HEK293 (cell line): ENCODE results near the gene MPO.

ENCODE experiments used
- CTCF ChIA-PET: fragments of 350-600 bp; formaldehyde crosslinking; extraction: SDS; loops from one replicate; lab custom pipeline; 2021; ENCODE audit warnings: antibody characterized with exemption; lab: Yijun Ruan, JAX
- POLR2A ChIA-PET: fragments of 300-600 bp; formaldehyde crosslinking; extraction: SDS; loops from one replicate; lab custom pipeline; 2020; ENCODE audit warnings: antibody characterized with exemption, inconsistent platforms; lab: Yijun Ruan, JAX
- H3K27ac ChIP-seq: fragments of 200-500 bp; sonication (Bioruptor generic); 2 replicates; pipeline ENCODE4 v1.5.1; 2014; ENCODE audit warnings: low read depth, low read length, control low read depth, inconsistent platforms; ENCODE audit errors: extremely low read depth
- H3K36me3 ChIP-seq, 2 experiments: fragments of 200-500 bp in 1 of 2; sonication (Bioruptor generic) in 1 of 2; 1 replicate in 1 of 2; 2 replicates in 1 of 2; pipeline ENCODE4 v1.5.1; 2014 to 2017; ENCODE audit warnings: inconsistent platforms in 2 of 2, low read length in 2 of 2; ENCODE audit not compliant: control insufficient read depth in 2 of 2, insufficient read depth in 1 of 2
- H3K4me1 ChIP-seq: fragments of 200-500 bp; sonication (Bioruptor generic); 2 replicates; pipeline ENCODE4 v1.5.1; 2014; ENCODE audit warnings: mild to moderate bottlenecking, low read length, inconsistent platforms; ENCODE audit not compliant: control insufficient read depth, insufficient read depth
- H3K4me3 ChIP-seq: 2 replicates; pipeline ENCODE4 v1.5.1; 2011; ENCODE audit warnings: low read depth, mild to moderate bottlenecking, control low read depth, low read length, moderate library complexity
- H3K9me3 ChIP-seq: fragments of 200-500 bp; sonication (Bioruptor generic); 2 replicates; pipeline ENCODE4 v1.5.1; 2014; ENCODE audit warnings: low read depth, low read length, inconsistent platforms; ENCODE audit not compliant: control insufficient read depth, insufficient read depth
- BCL6B ChIP-seq: fragments of 450-650 bp; formaldehyde crosslinking; IDR thresholded peaks from 2 replicates; pipeline ENCODE4 v1.5.1; 2017; ENCODE audit warnings: missing biosample characterization, missing genetic modification characterization
- MZF1 ChIP-seq: fragments of 450-650 bp; formaldehyde crosslinking; IDR thresholded peaks from 2 replicates; pipeline ENCODE4 v1.5.1; 2017; ENCODE audit warnings: missing biosample characterization, missing genetic modification characterization, borderline replicate concordance
- SCRT2 ChIP-seq: fragments of 450-650 bp; formaldehyde crosslinking; IDR thresholded peaks from 2 replicates; pipeline ENCODE4 v1.5.1; 2016; ENCODE audit warnings: missing biosample characterization, missing genetic modification characterization
- TRIM28 ChIP-seq: IDR thresholded peaks from 2 replicates; pipeline ENCODE4 v1.6.1; 2011; ENCODE audit warnings: low read length, control low read depth, borderline replicate concordance
- ZBTB6 ChIP-seq: fragments of 450-650 bp; formaldehyde crosslinking; IDR thresholded peaks from 2 replicates; pipeline ENCODE4 v1.5.1; 2017; ENCODE audit warnings: missing biosample characterization, missing genetic modification characterization
- ZNF138 ChIP-seq: fragments of 450-650 bp; formaldehyde crosslinking; IDR thresholded peaks from 2 replicates; pipeline ENCODE4 v1.5.1; 2016; ENCODE audit warnings: missing biosample characterization, missing genetic modification characterization, borderline replicate concordance
- ZNF23 ChIP-seq: fragments of 450-650 bp; formaldehyde crosslinking; IDR thresholded peaks from 2 replicates; pipeline ENCODE4 v1.5.1; 2016; ENCODE audit warnings: missing biosample characterization, missing genetic modification characterization, borderline replicate concordance
- ZNF324 ChIP-seq: fragments of 450-650 bp; formaldehyde crosslinking; IDR thresholded peaks from 2 replicates; pipeline ENCODE4 v1.5.1; 2016; ENCODE audit warnings: missing biosample characterization, missing genetic modification characterization
- ZNF341 ChIP-seq: fragments of 450-650 bp; formaldehyde crosslinking; IDR thresholded peaks from 2 replicates; pipeline ENCODE4; 2016; ENCODE audit warnings: low read depth, missing biosample characterization, missing genetic modification characterization
- ZNF354C ChIP-seq: fragments of 450-650 bp; formaldehyde crosslinking; IDR thresholded peaks from 2 replicates; pipeline ENCODE4 v1.5.1; 2016; ENCODE audit warnings: missing biosample characterization, missing genetic modification characterization, low read depth, borderline replicate concordance
- ZNF558 ChIP-seq: fragments of 450-650 bp; formaldehyde crosslinking; IDR thresholded peaks from 2 replicates; pipeline ENCODE4 v1.5.1; 2016; ENCODE audit warnings: missing biosample characterization, missing genetic modification characterization
- ZNF585B ChIP-seq: fragments of 450-650 bp; formaldehyde crosslinking; IDR thresholded peaks from 2 replicates; pipeline ENCODE4 v1.5.1; 2016; ENCODE audit warnings: missing biosample characterization, missing genetic modification characterization
- ZNF596 ChIP-seq: fragments of 450-650 bp; IDR thresholded peaks from 2 replicates; pipeline ENCODE4 v1.5.0; 2018; ENCODE audit warnings: missing biosample characterization, mild to moderate bottlenecking, missing genetic modification characterization, moderate library complexity
- ZNF654 ChIP-seq: fragments of 450-650 bp; formaldehyde crosslinking; IDR thresholded peaks from 2 replicates; pipeline ENCODE4 v1.5.1; 2016; ENCODE audit warnings: low read depth, missing biosample characterization, missing genetic modification characterization
- ZNF768 ChIP-seq: fragments of 450-650 bp; formaldehyde crosslinking; IDR thresholded peaks from 2 replicates; pipeline ENCODE4 v1.5.1; 2018; ENCODE audit warnings: missing biosample characterization, mild to moderate bottlenecking, missing genetic modification characterization
- ZNF843 ChIP-seq: fragments of 450-650 bp; formaldehyde crosslinking; IDR thresholded peaks from 2 replicates; pipeline ENCODE4 v1.5.1; 2016; ENCODE audit warnings: missing biosample characterization, missing genetic modification characterization
- TF ChIP-seq, protein P1 (sequence below): fragments of 450-650 bp; formaldehyde crosslinking; IDR thresholded peaks from 2 replicates; pipeline ENCODE4 v1.5.1; 2016; ENCODE audit warnings: missing biosample characterization, missing genetic modification characterization, borderline replicate concordance
- TF ChIP-seq, protein P2 (sequence below): fragments of 450-650 bp; IDR thresholded peaks from 2 replicates; pipeline ENCODE4 v1.5.1; 2018; ENCODE audit warnings: missing biosample characterization, missing genetic modification characterization

Gene MPO

GRCh38 chr17:58319173-58320162 is 38.7 kb upstream of the MPO start (continued):
- TF ChIP-seq, protein P1, sequence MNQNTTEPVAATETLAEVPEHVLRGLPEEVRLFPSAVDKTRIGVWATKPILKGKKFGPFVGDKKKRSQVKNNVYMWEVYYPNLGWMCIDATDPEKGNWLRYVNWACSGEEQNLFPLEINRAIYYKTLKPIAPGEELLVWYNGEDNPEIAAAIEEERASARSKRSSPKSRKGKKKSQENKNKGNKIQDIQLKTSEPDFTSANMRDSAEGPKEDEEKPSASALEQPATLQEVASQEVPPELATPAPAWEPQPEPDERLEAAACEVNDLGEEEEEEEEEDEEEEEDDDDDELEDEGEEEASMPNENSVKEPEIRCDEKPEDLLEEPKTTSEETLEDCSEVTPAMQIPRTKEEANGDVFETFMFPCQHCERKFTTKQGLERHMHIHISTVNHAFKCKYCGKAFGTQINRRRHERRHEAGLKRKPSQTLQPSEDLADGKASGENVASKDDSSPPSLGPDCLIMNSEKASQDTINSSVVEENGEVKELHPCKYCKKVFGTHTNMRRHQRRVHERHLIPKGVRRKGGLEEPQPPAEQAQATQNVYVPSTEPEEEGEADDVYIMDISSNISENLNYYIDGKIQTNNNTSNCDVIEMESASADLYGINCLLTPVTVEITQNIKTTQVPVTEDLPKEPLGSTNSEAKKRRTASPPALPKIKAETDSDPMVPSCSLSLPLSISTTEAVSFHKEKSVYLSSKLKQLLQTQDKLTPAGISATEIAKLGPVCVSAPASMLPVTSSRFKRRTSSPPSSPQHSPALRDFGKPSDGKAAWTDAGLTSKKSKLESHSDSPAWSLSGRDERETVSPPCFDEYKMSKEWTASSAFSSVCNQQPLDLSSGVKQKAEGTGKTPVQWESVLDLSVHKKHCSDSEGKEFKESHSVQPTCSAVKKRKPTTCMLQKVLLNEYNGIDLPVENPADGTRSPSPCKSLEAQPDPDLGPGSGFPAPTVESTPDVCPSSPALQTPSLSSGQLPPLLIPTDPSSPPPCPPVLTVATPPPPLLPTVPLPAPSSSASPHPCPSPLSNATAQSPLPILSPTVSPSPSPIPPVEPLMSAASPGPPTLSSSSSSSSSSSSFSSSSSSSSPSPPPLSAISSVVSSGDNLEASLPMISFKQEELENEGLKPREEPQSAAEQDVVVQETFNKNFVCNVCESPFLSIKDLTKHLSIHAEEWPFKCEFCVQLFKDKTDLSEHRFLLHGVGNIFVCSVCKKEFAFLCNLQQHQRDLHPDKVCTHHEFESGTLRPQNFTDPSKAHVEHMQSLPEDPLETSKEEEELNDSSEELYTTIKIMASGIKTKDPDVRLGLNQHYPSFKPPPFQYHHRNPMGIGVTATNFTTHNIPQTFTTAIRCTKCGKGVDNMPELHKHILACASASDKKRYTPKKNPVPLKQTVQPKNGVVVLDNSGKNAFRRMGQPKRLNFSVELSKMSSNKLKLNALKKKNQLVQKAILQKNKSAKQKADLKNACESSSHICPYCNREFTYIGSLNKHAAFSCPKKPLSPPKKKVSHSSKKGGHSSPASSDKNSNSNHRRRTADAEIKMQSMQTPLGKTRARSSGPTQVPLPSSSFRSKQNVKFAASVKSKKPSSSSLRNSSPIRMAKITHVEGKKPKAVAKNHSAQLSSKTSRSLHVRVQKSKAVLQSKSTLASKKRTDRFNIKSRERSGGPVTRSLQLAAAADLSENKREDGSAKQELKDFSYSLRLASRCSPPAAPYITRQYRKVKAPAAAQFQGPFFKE: no peak
- TF ChIP-seq ZNF596 (tag by site-specific recombination): no peak

DNA sequence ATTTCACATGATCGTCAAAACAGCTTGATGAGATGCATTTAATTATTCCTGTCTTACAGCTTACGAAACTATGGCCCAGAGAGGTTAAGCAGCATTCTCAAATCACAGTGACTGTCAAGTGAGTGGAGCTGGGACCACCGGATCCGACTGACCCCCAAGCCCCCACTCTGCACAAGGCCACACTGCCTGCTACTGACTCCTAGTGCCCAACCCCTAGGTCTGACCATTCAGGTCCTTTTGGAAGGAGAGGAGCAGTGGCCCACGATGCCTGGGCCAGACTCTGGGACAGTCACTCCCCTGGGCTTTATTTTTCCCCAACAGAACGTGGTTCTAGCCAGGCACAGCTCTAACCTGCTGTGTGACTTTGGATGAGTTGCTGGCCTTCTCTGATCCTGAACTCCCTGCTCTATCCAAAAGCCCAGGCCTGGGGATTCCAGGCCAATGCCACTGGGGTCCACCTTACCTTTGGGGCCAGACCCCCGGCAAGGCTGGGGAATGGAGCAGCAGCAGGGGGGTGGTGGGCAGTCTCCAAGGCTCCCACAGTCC is 38.0 kb upstream of the MPO start:
- TF ChIP-seq ZNF768 (tag by site-specific recombination): peak; percentile 83; the same call in 1 of the 2 replicates
- TF ChIP-seq, protein P2, sequence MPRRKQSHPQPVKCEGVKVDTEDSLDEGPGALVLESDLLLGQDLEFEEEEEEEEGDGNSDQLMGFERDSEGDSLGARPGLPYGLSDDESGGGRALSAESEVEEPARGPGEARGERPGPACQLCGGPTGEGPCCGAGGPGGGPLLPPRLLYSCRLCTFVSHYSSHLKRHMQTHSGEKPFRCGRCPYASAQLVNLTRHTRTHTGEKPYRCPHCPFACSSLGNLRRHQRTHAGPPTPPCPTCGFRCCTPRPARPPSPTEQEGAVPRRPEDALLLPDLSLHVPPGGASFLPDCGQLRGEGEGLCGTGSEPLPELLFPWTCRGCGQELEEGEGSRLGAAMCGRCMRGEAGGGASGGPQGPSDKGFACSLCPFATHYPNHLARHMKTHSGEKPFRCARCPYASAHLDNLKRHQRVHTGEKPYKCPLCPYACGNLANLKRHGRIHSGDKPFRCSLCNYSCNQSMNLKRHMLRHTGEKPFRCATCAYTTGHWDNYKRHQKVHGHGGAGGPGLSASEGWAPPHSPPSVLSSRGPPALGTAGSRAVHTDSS (tag by site-specific recombination): no peak
- Histone ChIP-seq H3K9me3 (no peaks in the 10 kb centered on the region), H3K36me3 (no peaks in the 10 kb centered on the region), H3K4me3 (no peak overlapping the region), H3K4me1 (peaks cover 9% of the 10 kb centered on the region), H3K27ac (no peak overlapping the region)
- ChIA-PET CTCF (interaction anchor here (0.5 to 8.0 kb wide), 10 partner anchors 10 to 131 kb away, joined by 3 to 189 read pairs (median 5); partner anchors contain the start of gene RNF43), POLR2A (interaction anchor here (1.0 to 1.7 kb wide), 2 partner anchors 25 to 34 kb away, joined by 3 to 11 read pairs; no protein-coding TSS in a partner anchor)

GRCh38 chr17:58318065-58318481 is 37.3 kb upstream of the MPO start:
- ChIA-PET POLR2A (interaction anchor here (0.9 to 1.7 kb wide), 5 partner anchors 26 to 129 kb away, joined by 3 to 29 read pairs (median 11); partner anchors contain the start of genes RNF43 and SUPT4H1), CTCF (interaction anchor here (0.6 to 8.0 kb wide), 55 partner anchors 8 to 200 kb away, joined by 3 to 189 read pairs (median 6); partner anchors contain the start of genes MTMR4, RNF43 and SUPT4H1)
- H3K36me3 ChIP-seq: no peaks in the 10 kb centered on the region
- peaks cover 9% of the 10 kb centered on the region for H3K4me1 ChIP-seq
- no peak for TF ChIP-seq ZNF138 (tag by site-specific recombination)
- TF ChIP-seq ZNF558 (tag by site-specific recombination): no peak
- TF ChIP-seq MZF1 (tag by site-specific recombination): no peak
- TF ChIP-seq ZNF843 (tag by site-specific recombination): no peak
- no peak for TF ChIP-seq ZNF654 (tag by site-specific recombination)
- TF ChIP-seq SCRT2 (tag by site-specific recombination): no peak
- TF ChIP-seq ZNF324: no peak
- TF ChIP-seq, protein P2 (tag by site-specific recombination): no peak
- TF ChIP-seq ZNF23 (tag by site-specific recombination): no peak
- no peak for TF ChIP-seq ZNF354C (tag by site-specific recombination)
- TF ChIP-seq ZNF585B (tag by site-specific recombination): no peak
- no peak for TF ChIP-seq BCL6B
- no peak for TF ChIP-seq ZBTB6
- TF ChIP-seq ZNF341 (tag by site-specific recombination): no peak
- TF ChIP-seq TRIM28: no peak
- no peaks in the 10 kb centered on the region for H3K9me3 ChIP-seq
- H3K27ac ChIP-seq: peak overlapping the region; percentile 43; the same call in 1 of the 2 replicates
- no peak overlapping the region for H3K4me3 ChIP-seq
